DOHH2 (cell line): ENCODE results near the gene CCR7.

ENCODE experiments used
- H3F3A ChIP-seq: fragments of 200-600 bp; sonication (generic), shearing (Covaris generic); 2 replicates; pipeline ENCODE4 v1.6.0; 2016; ENCODE audit warnings: antibody characterized with exemption, mild to moderate bottlenecking; ENCODE audit not compliant: control insufficient read depth, insufficient read depth
- H3K27ac ChIP-seq: fragments of 200-600 bp; sonication (generic); 2 replicates; pipeline ENCODE4 v1.5.1; 2014; ENCODE audit warnings: low read depth, mild to moderate bottlenecking, low read length, moderate library complexity
- H3K27me3 ChIP-seq: fragments of 200-600 bp; sonication (generic); 2 replicates; pipeline ENCODE4 v1.6.1; 2014; ENCODE audit warnings: mild to moderate bottlenecking, low read length, mixed read lengths; ENCODE audit not compliant: control insufficient read depth
- H3K36me3 ChIP-seq: fragments of 200-600 bp; sonication (generic); 2 replicates; pipeline ENCODE4 v1.6.1; 2014; ENCODE audit warnings: mild to moderate bottlenecking, low read length, moderate library complexity, mixed read lengths; ENCODE audit not compliant: control insufficient read depth
- H3K4me1 ChIP-seq: fragments of 200-600 bp; sonication (generic); 2 replicates; pipeline ENCODE4 v1.6.1; 2014; ENCODE audit warnings: mild to moderate bottlenecking, low read length, mixed read lengths; ENCODE audit not compliant: control insufficient read depth
- H3K4me2 ChIP-seq: fragments of 200-600 bp; sonication (generic); 2 replicates; pipeline ENCODE4 v1.6.0; 2014; ENCODE audit warnings: mild to moderate bottlenecking, low read length, moderate library complexity
- H3K4me3 ChIP-seq: fragments of 200-600 bp; sonication (generic); 2 replicates; pipeline ENCODE4 v1.5.1; 2014; ENCODE audit warnings: mild to moderate bottlenecking, low read length, mixed read lengths
- H3K79me2 ChIP-seq: fragments of 200-600 bp; sonication (generic); 2 replicates; pipeline ENCODE4 v1.6.1; 2014; ENCODE audit warnings: mild to moderate bottlenecking, low read length, mixed read lengths; ENCODE audit not compliant: control insufficient read depth
- H3K9me2 ChIP-seq: fragments of 200-600 bp; sonication (generic); replicated peaks from 2 replicates; pipeline ENCODE4 v1.6.1; 2014; ENCODE audit warnings: mild to moderate bottlenecking, low read length, mixed read lengths; ENCODE audit not compliant: control insufficient read depth
- H3K9me3 ChIP-seq: fragments of 200-600 bp; sonication (generic); 2 replicates; pipeline ENCODE4 v1.6.1; 2014; ENCODE audit warnings: antibody characterized with exemption, low read length, mixed read lengths; ENCODE audit not compliant: control insufficient read depth, insufficient read depth
- H4K20me1 ChIP-seq: fragments of 200-600 bp; sonication (generic); 2 replicates; pipeline ENCODE4 v1.6.0; 2014; ENCODE audit warnings: low read depth, mild to moderate bottlenecking, antibody characterized with exemption, low read length, moderate library complexity; ENCODE audit not compliant: control insufficient read depth, insufficient read depth
- EZH2phosphoT487 ChIP-seq: fragments of 200-600 bp; sonication (generic); IDR thresholded peaks from 2 replicates; pipeline ENCODE4 v1.6.1; 2017; ENCODE audit warnings: borderline replicate concordance, mild to moderate bottlenecking, antibody characterized with exemption, low read length, moderate library complexity, mixed read lengths
- TF ChIP-seq, protein P1 (sequence below): fragments of 200-600 bp; sonication (generic); IDR thresholded peaks from one replicate; pipeline ENCODE4 v1.5.1; 2014; ENCODE audit warnings: antibody characterized with exemption, mild to moderate bottlenecking, low read depth, low read length; ENCODE audit not compliant: poor library complexity, severe bottlenecking

The CCR7 gene

DNA sequence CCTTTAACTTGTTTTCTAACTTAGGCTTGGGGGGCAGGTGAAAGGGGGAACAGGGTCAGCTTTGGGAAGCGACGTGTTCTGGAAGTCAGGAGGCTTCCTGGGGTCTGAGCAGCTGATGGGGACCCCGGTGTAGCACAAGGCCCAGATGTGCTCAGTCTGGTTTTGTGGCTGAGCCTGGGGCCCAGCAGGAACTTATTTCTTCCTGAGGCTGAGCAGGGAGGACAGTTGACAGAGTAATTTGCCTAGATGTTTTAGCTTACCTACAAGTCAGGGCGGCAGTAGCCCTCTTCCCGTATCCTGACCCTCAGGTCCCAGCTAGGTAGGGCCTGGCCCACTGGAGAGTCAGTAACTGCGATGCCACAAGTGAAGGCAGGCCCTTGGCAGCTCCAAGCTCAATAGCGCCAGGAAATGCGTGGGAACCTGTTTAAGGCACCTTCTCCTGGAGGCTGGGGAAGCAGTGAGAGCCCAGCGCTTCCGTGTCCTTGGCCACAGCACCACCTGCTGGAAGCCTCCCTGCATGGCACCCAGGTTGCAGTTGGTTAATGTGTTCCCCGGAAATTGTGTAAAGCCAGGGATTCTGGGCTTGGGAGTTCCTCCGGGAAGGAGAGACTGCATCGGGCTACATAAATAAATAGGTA is 5.2 kb downstream of the CCR7 start:
- Histone ChIP-seq H3K4me2 (peak overlapping the region; percentile 69), H3K27me3 (peaks cover 61% of the 10 kb centered on the region), H3F3A (no peaks in the 10 kb centered on the region), H4K20me1 (no peaks in the 10 kb centered on the region), H3K9me3 (no peaks in the 10 kb centered on the region), H3K36me3 (no peaks in the 10 kb centered on the region), H3K4me1 (peaks cover 16% of the 10 kb centered on the region), H3K9me2 (no peaks in the 10 kb centered on the region), H3K27ac (no peak overlapping the region), H3K79me2 (no peaks in the 10 kb centered on the region), H3K4me3 (peak overlapping the region; percentile 53)
- TF ChIP-seq, protein P1, sequence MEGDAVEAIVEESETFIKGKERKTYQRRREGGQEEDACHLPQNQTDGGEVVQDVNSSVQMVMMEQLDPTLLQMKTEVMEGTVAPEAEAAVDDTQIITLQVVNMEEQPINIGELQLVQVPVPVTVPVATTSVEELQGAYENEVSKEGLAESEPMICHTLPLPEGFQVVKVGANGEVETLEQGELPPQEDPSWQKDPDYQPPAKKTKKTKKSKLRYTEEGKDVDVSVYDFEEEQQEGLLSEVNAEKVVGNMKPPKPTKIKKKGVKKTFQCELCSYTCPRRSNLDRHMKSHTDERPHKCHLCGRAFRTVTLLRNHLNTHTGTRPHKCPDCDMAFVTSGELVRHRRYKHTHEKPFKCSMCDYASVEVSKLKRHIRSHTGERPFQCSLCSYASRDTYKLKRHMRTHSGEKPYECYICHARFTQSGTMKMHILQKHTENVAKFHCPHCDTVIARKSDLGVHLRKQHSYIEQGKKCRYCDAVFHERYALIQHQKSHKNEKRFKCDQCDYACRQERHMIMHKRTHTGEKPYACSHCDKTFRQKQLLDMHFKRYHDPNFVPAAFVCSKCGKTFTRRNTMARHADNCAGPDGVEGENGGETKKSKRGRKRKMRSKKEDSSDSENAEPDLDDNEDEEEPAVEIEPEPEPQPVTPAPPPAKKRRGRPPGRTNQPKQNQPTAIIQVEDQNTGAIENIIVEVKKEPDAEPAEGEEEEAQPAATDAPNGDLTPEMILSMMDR: peak; percentile 99
- TF ChIP-seq EZH2phosphoT487: no peak

DNA sequence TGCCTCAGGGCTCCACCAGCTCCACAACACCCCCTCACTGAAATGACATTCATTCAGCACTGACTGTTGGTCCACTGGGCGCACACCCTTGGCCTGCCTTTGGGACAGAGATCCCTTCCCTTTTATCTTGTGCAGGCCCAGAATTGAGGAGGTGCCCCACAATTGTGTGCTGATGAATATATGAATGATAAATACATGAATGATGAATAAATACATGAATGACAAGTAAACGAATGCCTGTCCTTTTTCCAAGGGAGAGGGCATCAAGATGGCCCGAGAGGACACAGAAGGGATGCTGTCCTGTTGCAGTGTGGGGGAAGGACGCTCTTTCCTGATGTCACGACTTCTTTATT is 5.7 kb downstream of the CCR7 start:
- H3K9me3 ChIP-seq: no peaks in the 10 kb centered on the region
- H3K36me3 ChIP-seq: no peaks in the 10 kb centered on the region
- H3K4me3 ChIP-seq: no peak overlapping the region
- no peaks in the 10 kb centered on the region for H3K9me2 ChIP-seq
- no peak overlapping the region for H3K27ac ChIP-seq
- no peaks in the 10 kb centered on the region for H4K20me1 ChIP-seq
- H3K4me1 ChIP-seq: peaks cover 15% of the 10 kb centered on the region
- no peak overlapping the region for H3K4me2 ChIP-seq
- peaks cover 56% of the 10 kb centered on the region for H3K27me3 ChIP-seq
- H3F3A ChIP-seq: no peaks in the 10 kb centered on the region
- TF ChIP-seq, protein P1: no peak
- no peak for TF ChIP-seq EZH2phosphoT487
- H3K79me2 ChIP-seq: no peaks in the 10 kb centered on the region

GRCh38 chr17:40558890-40559563 is 6.2 kb downstream of the CCR7 start:
- no peaks in the 10 kb centered on the region for H3F3A ChIP-seq
- H3K79me2 ChIP-seq: no peaks in the 10 kb centered on the region
- H3K4me2 ChIP-seq: no peak overlapping the region
- no peaks in the 10 kb centered on the region for H3K36me3 ChIP-seq
- H3K4me1 ChIP-seq: peaks cover 15% of the 10 kb centered on the region
- H3K27me3 ChIP-seq: peaks cover 51% of the 10 kb centered on the region
- no peak overlapping the region for H3K4me3 ChIP-seq
- H3K9me2 ChIP-seq: no peaks in the 10 kb centered on the region
- no peaks in the 10 kb centered on the region for H3K9me3 ChIP-seq
- H4K20me1 ChIP-seq: no peaks in the 10 kb centered on the region
- H3K27ac ChIP-seq: no peak overlapping the region
- no peak for TF ChIP-seq EZH2phosphoT487
- TF ChIP-seq, protein P1: no peak
